Measurements from ENCODE around the gene RAB34.
"Not testable (repeated sequence)": the region's sequence is repeated elsewhere in the genome, so short reads cannot be mapped to it uniquely, and the experiment has no call there.

RAB34 gene

DNA sequence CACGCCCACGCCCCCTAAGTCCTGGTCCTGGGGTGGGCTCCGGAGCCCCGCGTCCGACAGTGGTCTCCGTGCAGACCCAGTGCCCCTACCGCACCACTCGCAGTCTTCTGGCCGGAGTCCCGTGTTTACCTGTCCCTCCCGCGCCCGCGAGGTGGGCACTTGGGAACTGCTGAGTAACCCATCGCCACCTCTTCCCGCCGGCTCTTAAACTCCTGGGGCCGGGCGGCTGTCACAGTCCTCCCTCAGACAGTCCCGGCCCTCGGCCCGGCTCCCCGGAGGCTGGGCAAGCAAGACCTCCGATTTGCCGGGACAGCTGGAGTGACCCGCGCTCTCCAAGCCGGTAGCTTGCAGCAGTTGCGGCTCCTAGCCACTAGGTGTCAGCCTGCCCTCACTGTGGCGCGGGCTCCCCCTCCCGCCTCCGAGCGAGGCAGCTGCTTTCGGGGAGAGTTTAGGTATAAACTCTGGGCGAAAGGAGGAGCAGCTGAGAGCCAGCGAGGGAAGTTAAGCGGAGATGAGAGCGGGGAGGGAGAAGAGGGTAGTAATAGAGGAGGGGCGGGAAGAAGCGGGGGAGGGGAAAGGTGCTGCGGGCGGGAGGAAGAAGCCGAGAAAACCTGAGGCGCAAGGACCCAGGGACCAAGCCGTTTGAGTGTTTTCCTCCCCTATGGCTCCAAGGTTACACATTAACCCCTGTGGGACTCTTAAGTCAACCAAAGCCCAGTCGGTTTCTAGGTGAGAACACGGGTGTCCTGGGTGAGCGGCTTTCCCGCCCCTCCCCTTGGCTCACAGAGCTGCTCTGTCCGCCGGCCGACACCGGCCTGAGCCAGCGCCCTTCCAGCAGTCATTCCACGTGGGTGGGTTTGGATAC, 9.2 kb upstream of the RAB34 start:
- DNase-seq, result peak; percentile 89

DNA sequence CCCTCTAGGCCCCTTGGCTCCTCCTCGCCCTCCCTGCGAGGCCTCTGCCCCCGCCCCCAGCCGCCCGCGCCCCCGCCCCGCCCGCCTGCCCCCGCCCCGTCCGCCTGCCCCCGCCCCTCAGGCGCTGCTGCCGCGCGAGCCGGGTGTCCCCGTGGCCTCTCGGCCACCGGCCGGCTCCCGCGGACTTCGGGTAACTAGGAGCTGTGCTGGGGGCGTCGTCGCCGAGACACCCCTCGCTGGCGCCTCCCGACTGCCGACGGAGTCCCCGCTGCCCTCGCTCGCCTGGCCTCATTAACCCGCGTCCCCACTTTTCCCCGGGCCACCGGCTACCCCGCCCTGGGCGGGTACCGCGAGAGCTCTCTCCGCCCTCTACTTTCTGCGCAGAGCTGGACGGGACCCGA, 8.6 kb upstream of the RAB34 start, which contains the start of gene TLCD1:
TSS of gene TLCD1 (minus strand) at position 8 of the 401 bp plus-strand sequence. CDS start 136 bp downstream, outside the sequence.
- DNase-seq, result peak; percentile 63

DNA sequence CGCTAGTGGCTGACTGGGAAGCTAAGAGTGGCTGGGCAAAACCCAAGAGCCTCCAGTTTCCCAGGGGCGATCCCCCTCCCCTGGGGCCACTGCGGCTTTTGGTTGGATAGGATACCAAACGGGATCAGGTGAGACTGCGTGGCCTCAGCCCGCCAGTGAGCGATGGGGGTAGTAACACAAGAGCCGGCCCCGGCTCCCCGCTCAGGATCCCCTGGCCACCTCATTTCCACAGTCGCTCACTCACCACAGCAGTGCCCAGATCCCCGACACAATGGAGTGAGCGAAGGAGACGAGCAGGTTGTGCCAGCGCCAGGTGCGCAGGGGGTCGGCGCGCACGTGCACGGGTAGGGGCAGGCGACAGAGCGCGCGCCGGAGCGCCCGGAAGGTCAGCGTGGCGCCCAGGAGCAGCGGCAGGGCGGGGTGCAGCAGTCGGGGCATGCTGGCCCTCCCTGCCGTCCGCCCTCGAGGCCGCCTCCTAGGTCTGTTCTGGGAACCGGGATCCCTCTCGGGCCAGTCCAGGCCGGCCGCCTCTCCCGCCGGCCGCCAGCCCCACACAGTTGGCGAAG, 8.1 kb upstream of the RAB34 start:
- no peak for DNase-seq

DNA sequence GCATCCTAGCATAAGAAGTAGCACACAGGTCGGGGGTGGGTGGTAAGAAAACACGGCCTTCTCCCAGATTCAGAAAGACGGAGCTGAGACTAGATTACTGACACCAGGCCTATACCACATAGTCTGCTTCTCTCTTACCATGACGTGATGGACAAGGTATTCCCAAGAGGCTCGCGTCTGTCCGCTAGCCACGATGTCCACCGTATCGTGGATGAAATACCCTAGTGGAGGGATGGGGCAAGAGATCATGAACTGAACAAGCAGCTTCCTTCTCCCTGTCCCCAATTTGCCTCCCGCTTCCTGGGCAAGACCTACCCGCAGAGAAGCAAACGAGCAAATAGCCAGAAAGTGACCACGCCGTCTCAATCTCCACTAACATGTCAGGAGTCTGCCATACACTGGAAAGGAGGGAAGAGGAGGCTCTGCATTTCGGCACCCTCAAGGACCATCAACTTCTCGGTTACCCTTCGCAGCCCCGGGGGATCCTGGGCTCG, 7.5 kb upstream of the RAB34 start:
- DNase-seq, result no peak

- DNase-seq, result no peak
Measured at GRCh38 chr17:28724500-28725165, 7.0 kb upstream of the RAB34 start.

GRCh38 chr17:28723836-28724499, 6.3 kb upstream of the RAB34 start:
- DNase-seq, result not testable (repeated sequence)

GRCh38 chr17:28723159-28723835, 5.6 kb upstream of the RAB34 start:
- DNase-seq, result no peak

GRCh38 chr17:28722417-28723158, 4.9 kb upstream of the RAB34 start:
- DNase-seq, result no peak

DNA sequence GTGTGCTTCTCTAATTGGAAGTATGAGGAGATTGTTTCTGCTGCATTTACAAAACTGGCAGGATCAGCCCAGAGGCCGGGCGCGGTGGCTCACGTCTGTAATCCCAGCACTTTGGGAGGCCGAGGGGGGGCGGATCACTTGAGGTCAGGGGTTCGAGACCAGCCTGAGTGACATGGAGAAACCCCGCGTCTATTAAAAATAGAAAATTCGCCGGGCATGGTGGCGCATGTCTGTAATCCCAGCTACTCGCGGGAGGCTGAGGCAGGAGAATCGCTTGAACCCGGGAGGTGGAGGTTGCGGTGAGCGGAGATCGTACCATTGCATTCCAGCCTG, 3.3 kb upstream of the RAB34 start:
- not testable (repeated sequence) for DNase-seq

DNA sequence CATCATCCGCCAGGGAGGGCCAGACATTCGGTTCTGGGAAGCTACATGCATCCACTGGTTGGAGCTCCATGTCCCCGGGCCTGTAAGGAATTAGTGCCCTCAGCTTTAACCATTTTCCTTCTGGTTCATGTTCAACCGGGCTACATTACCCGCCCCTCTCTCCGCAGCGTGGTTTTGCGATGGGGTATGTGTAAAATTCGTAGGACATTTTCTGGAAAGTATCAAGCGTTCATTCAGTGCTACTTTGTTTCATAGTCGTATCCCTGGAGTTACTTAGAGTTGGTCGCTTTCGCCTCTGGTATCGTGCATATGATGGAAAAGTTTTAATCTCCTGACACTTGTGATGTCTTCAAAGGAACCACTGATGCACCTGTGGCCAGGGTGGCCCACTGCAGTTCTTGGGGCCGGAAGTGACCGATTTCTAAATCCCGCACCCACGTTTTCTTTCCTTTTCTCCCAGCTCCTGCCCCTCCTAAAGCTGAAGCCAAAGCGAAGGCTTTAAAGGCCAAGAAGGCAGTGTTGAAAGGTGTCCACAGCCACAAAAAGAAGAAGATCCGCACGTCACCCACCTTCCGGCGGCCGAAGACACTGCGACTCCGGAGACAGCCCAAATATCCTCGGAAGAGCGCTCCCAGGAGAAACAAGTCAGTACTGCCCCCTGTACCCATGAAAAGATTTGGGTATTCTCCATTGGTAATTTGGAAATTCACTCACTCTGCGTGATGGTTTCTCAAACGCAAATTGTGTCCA, 2.8 kb upstream of the RAB34 start:
- DNase-seq, result no peak

DNA sequence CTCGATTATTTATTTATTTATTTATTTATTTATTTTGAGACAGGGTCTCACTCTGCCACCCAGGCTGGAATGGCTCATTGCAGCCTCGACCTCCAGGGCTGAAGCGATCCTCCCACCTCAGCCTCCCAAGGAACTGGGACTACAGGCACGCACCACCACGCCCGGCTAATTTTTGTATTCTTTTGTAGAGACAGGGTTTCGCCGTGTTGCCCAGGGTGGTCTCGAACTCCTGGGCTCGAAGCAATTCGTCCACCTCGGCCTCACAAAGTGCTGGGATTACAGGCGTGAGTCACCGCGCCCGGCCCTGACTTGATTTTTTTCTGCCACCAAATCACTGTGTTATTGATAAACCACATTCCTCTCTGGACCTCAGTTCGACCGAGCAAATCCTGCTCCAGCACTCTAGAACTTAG, 1.4 kb upstream of the RAB34 start:
- DNase-seq, result no peak

- DNase-seq, result no peak
Measured at GRCh38 chr17:28718333-28719020, 809 bp upstream of the RAB34 start.

DNA sequence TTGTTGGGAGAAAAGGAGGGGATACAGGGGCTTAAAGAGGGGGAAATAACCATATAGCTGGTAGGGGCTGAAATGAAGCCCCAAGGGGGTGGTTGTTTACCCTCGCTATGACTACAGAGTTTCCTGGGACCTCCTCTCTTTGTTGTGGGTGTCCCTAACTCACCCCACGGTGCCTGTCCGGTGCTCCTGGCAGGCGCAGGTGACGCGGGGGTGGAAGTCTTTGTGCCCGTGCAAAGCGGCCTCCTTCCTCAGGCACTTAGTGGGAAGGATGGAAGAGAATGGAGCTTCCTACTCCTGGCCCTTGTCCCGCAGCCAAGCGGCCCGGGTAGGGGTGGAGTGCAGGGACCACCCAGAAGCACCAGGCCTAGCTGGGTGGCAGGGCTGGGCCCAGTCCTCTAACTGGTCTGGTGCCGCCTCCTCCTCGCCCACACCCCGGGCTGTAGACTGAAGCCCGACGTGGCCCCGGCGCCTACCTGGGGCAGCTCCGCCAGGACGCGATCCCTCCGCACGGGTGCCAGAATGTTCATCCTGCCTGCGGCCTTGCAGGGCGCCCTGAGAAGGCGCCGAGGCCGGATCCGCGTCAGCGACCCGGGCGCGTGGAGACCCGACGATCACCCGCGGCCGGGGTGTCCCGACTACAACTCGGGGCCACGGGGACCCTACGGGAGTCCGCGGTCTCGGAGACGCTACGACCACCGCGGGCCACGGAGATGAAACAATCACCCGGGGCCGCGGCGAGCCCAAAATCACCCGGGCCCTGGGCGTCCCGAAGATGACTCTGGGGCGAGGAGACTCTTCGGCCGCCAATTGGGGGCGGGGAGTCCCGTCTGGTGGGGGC, 709 bp downstream of the RAB34 start:
- DNase-seq, result no peak

DNA sequence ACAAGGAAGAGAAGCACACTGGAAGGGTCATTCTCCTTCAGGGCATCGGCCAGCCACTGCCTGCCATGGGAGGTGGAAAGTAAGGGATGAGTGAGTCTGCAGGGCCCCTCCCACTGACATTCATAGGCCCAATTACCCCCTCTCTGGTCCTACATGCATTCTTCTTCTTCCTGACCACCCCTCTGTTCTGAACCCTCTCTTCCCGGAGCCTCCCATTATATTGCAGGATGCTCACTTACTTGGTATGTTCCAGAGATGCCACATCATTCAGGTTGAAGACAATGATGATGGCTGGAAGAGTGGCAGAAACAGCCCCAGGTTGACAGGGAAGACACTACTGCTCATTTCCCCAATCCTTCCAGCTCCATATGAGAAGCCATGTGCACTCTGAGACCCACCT, 2.5 kb downstream of the RAB34 start:
- DNase-seq, result no peak

DNA sequence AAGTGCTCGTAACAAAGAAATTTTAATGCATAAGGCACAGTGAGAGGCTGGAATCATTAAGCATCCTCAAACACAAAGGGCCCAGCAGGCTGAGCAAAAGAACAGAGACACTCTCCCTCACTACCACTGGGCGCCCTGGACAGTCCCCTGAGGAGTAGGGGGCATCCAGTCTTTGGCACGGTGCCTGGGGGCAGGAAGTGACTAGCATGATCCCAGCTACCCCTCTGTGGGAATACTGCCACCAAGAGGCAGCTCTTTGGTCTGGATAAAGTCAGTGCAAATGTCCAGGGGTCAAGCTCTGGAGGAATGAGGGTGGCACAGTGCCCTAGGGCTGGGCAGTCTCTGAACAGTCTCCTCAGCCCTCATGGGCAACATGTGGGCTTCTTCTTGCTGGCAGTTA, 3.4 kb downstream of the RAB34 start:
- DNase-seq, result no peak

DNA sequence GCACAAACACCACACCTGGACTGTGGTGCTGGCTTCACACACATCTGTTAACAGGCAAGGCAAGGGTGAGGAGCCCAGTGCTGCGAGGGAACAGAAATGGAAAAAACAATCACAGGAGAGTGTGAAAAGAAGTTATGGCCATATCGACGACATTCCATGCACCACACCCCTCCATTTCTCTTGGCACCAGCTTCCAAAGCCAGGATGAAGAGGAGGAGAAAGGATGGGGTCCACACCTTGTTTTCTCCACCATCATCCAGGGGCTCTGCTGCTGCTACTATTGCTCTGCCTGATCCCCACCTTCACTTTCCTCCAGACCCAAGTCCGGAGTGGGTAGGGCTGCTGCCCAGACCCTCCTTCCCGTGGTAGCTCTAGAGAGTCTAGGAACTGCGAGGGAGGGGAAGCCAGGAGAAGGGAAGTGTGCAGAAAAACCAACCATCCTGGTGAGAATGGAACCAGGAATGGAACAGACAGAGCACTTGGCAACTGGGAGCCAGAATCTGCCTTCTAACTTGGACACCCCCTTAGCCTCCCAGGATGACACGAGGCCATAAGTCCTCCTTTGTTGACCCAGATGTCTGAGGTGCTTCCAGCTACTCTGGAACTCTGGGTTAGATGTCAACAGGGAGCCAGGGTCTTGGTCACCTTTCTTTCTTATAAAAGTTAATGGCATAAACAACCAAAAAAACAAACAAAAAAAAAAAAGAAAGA, 4.8 kb downstream of the RAB34 start:
- DNase-seq, result no peak

GRCh38 chr17:28712032-28712704, 5.5 kb downstream of the RAB34 start:
- peak; percentile 80 for DNase-seq

DNA sequence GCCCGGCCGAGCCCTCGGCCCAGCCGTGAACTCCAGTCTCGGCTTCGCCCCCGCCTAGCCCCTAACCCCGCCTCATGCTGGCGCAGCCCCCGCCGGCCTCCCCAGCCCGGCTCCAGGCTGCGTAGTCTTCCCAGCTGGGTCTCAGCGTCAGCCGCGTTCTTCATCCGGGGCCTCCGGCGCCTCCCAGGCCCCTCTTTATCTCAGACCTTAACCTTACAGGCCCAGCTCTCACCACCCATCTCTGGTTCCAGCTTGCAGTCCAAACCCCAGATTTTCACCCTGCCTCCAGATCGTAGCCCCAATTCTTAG, 6.0 kb downstream of the RAB34 start, which contains the start of gene PROCA1:
TSS of gene PROCA1 (minus strand) at position 166 of the 309 bp plus-strand sequence. CDS start 228 bp downstream, outside the sequence.
- peak; percentile 30 for DNase-seq
